Prostate gland (tissue), 2 donors: Measurements from ENCODE around the gene IRF9. TPM values are rescaled to one million over a fixed set of nuclear protein-coding genes. Genes with fewer than 3 reads are reported as not detected.
A peak's percentile ranks its signal among the peaks of the same experiment; 100 is the strongest.

Source experiments
- DNase-seq: peaks from one replicate; pipeline ENCODE4 v3.0.0-alpha.2; 2019; ENCODE audit warnings: low spot score
- H3K27ac ChIP-seq, 2 donors: fragments of 200-600 bp; sonication (generic); 2 replicates each; pipeline ENCODE4 v1.5.1; 2017 to 2019
- H3K27me3 ChIP-seq: fragments of 200-600 bp; sonication (generic); replicated peaks from 2 replicates; pipeline ENCODE4 v1.5.1; 2019; ENCODE audit not compliant: insufficient read depth
- H3K36me3 ChIP-seq, 2 donors: fragments of 200-600 bp; sonication (generic); 1 replicate in 1 of 2; 2 replicates in 1 of 2; pipeline versions ENCODE4 v1.5.1 to v1.8.1; 2017 to 2019
- H3K4me1 ChIP-seq: fragments of 200-600 bp; sonication (generic); replicated peaks from 2 replicates; pipeline ENCODE4 v1.5.1; 2019
- H3K4me3 ChIP-seq, 2 donors: fragments of 200-600 bp; sonication (generic); 2 replicates each; pipeline ENCODE4 v1.5.1; 2017 to 2019
- H3K9me3 ChIP-seq: fragments of 200-600 bp; sonication (generic); 2 replicates; pipeline ENCODE4 v1.5.1; 2017
- CTCF ChIP-seq, 4 experiments: fragments of 200-600 bp in 2 of 4; fragments of 450-650 bp in 2 of 4; sonication (generic) in 2 of 4; IDR thresholded peaks; 1 replicate in 3 of 4; 2 replicates in 1 of 4; pipeline ENCODE4 v1.5.1; 2016 to 2019; ENCODE audit warnings: antibody characterized with exemption in 4 of 4, mild to moderate bottlenecking in 2 of 4, moderate library complexity in 2 of 4
- POLR2A ChIP-seq: fragments of 450-650 bp; IDR thresholded peaks from one replicate; pipeline ENCODE4 v1.6.1; 2016; ENCODE audit warnings: antibody characterized with exemption, mild to moderate bottlenecking
- POLR2AphosphoS5 ChIP-seq: sonication (generic); formaldehyde crosslinking; IDR thresholded peaks from one replicate; pipeline ENCODE4 v1.6.1; 2017; ENCODE audit warnings: antibody characterized with exemption
- WGBS: methylation state at CpG from one replicate; pipeline ENCODE4 v1.1.5; 2018; 5-methylcytosine and 5-hydroxymethylcytosine counted together
- intact Hi-C: fragments of 100-400 bp; cut with DNase I; formaldehyde crosslinking; loops from one replicate; pipeline ENCODE4 v1.14.2; 2022
- total RNA-seq, 2 donors: library from RNA; depleted of rRNA; stranded (reverse); fragments of >200 nt; gene quantifications; one replicate each; pipeline ENCODE4 v1.1.0, GENCODE V29; 2016

IRF9 gene
- total RNA-seq, 2 donors from 2014 or later: 61.5 to 82.9 TPM

GRCh38 chr14:24167469-24168114, 6.5 kb downstream of the IRF9 start:
- DNase-seq: no peak
- TF ChIP-seq POLR2A: no peak
- TF ChIP-seq CTCF (IDR thresholded peaks at IDR 0.05): no peak
- no peak for TF ChIP-seq POLR2AphosphoS5
- peaks cover 7% of the 10 kb centered on the region for H3K4me1 ChIP-seq
- WGBS: 82% methylated on average over 3 of the region's 3 CpGs
- intact Hi-C loops: no loop called here
- peaks cover 12 to 29% of the 10 kb centered on the region in 2 donors for H3K36me3 ChIP-seq
- no peaks in the 10 kb centered on the region for H3K27me3 ChIP-seq
- H3K27ac ChIP-seq: no peak overlapping the region
- H3K4me3 ChIP-seq: no peak overlapping the region
- H3K9me3 ChIP-seq: no peaks in the 10 kb centered on the region

DNA sequence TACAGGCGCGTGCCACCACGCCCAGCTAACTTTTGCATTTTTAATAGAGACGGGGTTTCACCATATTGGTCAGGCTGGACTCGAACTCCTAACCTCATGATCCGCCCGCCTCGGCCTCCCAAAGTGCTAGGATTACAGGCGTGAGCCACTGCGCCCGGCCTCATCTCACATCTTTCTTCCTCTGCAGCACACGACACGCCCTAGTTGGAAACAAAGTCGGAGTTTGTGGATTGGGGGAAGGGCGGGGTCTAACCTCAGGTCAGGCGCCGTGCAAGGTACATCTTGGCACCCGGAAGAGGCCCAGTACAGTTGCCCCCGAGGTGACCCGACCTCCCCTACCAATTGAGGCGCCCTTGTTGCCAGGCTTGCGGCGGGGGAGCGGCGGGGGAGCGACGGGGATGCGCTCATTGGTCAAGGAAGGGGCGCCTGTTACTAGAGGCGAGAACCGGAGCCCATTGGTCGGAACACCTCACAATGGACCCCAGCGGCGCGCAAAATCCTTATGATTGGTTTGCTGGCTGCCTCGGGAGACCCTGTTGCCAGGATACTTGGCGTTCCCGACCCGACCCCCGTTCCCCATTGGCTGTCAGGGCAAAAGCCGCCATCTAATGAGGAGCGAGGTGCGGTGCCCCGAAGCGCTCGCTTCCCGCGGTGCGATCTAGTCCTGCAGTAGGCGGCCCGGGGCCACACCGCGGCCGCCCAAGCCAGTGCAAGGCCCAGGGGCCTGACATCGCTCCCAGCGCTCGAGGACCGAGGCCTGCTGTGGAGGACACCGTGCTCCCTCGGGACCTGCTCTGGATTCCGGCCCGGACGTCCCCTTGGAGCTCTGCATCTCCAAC, 10.6 kb downstream of the IRF9 start, which contains the start of gene REC8:
REC8 (plus strand) TSS at position 659 of the 839 bp plus-strand sequence. CDS start 473 bp downstream, outside the sequence.
- peak; percentile 70 for DNase-seq
- H3K27me3 ChIP-seq: no peaks in the 10 kb centered on the region
- peak within 1 kb of the TSS; percentile 16 to 29 for H3K4me3 ChIP-seq
- peak within 1 kb of the TSS in 1 of 2 donors; percentile 19 for H3K27ac ChIP-seq
- intact Hi-C loops: no loop called here
- peaks cover 0 to 11% of the 10 kb centered on the region in 2 donors for H3K36me3 ChIP-seq
- 8% methylated on average over 62 of the region's 63 CpGs for WGBS
- H3K9me3 ChIP-seq: no peaks in the 10 kb centered on the region
- TF ChIP-seq CTCF (IDR thresholded peaks at IDR 0.05): peak in 1 of 4 experiments; percentile 6
- peak; percentile 8 for TF ChIP-seq POLR2A
- TF ChIP-seq POLR2AphosphoS5: peak; percentile 35
- H3K4me1 ChIP-seq: no peaks in the 10 kb centered on the region

DNA sequence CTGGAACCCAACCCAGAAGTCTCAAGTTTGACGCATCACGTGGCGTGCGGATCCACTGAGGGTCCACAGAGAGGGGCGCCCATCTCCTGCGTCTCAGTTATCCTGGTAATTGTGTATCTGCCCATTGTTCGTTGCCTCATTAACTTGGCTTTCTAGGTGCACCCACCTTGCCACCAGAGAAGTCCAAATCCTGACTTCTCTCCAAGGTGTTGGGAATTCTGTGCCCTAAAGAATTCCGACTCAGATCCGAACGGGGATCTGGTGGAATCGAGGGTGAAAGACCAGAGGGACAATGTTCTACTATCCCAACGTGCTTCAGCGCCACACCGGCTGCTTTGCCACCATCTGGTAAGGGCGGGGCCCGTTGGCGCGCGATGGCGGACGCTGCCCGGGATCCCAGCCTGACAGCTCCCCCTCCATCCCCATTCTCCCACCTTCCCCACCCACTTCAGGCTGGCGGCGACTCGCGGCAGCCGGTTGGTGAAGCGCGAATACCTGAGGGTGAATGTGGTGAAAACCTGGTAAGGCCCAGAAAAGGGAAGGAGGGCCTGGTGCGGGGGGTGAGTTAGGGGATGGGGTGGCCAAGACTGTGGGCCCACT, 11.3 kb downstream of the IRF9 start:
- TF ChIP-seq CTCF (IDR thresholded peaks at IDR 0.05): no peak
- no peak for TF ChIP-seq POLR2A
- TF ChIP-seq POLR2AphosphoS5: no peak
- H3K4me3 ChIP-seq: peak overlapping the region; percentile 16 to 29
- WGBS: 18% methylated on average over 30 of the region's 30 CpGs
- no peak for DNase-seq
- intact Hi-C loops: no loop called here
- H3K27me3 ChIP-seq: no peaks in the 10 kb centered on the region
- no peaks in the 10 kb centered on the region for H3K9me3 ChIP-seq
- no peaks in the 10 kb centered on the region for H3K4me1 ChIP-seq
- H3K36me3 ChIP-seq: peaks cover 0 to 10% of the 10 kb centered on the region in 2 donors
- H3K27ac ChIP-seq: no peak overlapping the region

DNA sequence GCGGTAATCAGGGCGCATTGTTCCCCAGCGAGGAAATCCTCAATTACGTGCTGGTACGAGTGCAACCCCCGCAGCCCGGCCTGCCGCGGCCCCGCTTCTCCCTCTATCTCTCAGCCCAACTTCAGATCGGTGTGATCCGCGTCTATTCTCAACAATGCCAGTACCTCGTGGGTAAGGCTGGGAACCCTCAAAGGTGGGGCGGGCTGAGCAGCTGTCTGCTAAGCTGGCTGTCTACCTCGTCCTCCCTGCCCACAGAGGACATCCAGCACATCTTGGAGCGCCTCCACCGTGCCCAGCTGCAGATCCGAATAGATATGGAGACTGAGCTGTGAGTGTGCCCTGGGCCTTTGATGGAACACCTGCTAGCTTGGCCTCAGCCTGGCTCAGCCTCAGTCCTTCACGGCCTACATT, 11.8 kb downstream of the IRF9 start:
- intact Hi-C loops: no loop called here
- TF ChIP-seq POLR2A (no peak), POLR2AphosphoS5 (no peak)
- H3K36me3 ChIP-seq: peaks cover 0 to 10% of the 10 kb centered on the region in 2 donors
- 56% methylated on average over 19 of the region's 20 CpGs for WGBS
- H3K27ac ChIP-seq: no peak overlapping the region
- H3K4me1 ChIP-seq: no peaks in the 10 kb centered on the region
- H3K9me3 ChIP-seq: no peaks in the 10 kb centered on the region
- no peaks in the 10 kb centered on the region for H3K27me3 ChIP-seq
- no peak for DNase-seq
- H3K4me3 ChIP-seq: no peak overlapping the region

- H3K4me3 ChIP-seq: no peak overlapping the region
- no peaks in the 10 kb centered on the region for H3K27me3 ChIP-seq
- no peaks in the 10 kb centered on the region for H3K9me3 ChIP-seq
- DNase-seq: no peak
- H3K4me1 ChIP-seq: peaks cover 3% of the 10 kb centered on the region
- no peak for TF ChIP-seq POLR2AphosphoS5
- no peak for TF ChIP-seq CTCF (IDR thresholded peaks at IDR 0.05)
- no peak for TF ChIP-seq POLR2A
- 90% methylated on average over 5 of the region's 5 CpGs for WGBS
- H3K27ac ChIP-seq: no peak overlapping the region
- intact Hi-C loops: no loop called here
- no peaks in the 10 kb centered on the region for H3K36me3 ChIP-seq
Measured at GRCh38 chr14:24176599-24176998, 15.5 kb downstream of the IRF9 start.
